ENCODE measurements around the gene TTPAL.
A peak's percentile ranks its signal among the peaks of the same experiment; 100 is the strongest.
"Not testable (repeated sequence)": the region's sequence is repeated elsewhere in the genome, so short reads cannot be mapped to it uniquely, and the experiment has no call there.

The TTPAL gene

GRCh38 chr20:44470327-44470726, 5.3 kb upstream of the TTPAL start:
- H3K27ac Mint-ChIP-seq, result no peak overlapping the region
- H3K27me3 Mint-ChIP-seq (ENCODE audit: low read depth), result peaks cover 3% of the 10 kb centered on the region
- no peaks in the 10 kb centered on the region for H3K36me3 Mint-ChIP-seq (ENCODE audit: low read depth)
- no peak overlapping the region for H3K4me3 Mint-ChIP-seq
- H3K4me1 Mint-ChIP-seq (ENCODE audit: low read depth), result peaks cover 6% of the 10 kb centered on the region
- no peaks in the 10 kb centered on the region for H3K9me3 Mint-ChIP-seq

- no peaks in the 10 kb centered on the region for H3K9me3 Mint-ChIP-seq
- H3K27me3 Mint-ChIP-seq (ENCODE audit: low read depth), result peaks cover 3% of the 10 kb centered on the region
- H3K4me1 Mint-ChIP-seq (ENCODE audit: low read depth), result peaks cover 13% of the 10 kb centered on the region
- no peaks in the 10 kb centered on the region for H3K36me3 Mint-ChIP-seq (ENCODE audit: low read depth)
- H3K4me3 Mint-ChIP-seq, result no peak overlapping the region
- H3K27ac Mint-ChIP-seq, result no peak overlapping the region
Measured at GRCh38 chr20:44471481-44471882, 4.2 kb upstream of the TTPAL start.

DNA sequence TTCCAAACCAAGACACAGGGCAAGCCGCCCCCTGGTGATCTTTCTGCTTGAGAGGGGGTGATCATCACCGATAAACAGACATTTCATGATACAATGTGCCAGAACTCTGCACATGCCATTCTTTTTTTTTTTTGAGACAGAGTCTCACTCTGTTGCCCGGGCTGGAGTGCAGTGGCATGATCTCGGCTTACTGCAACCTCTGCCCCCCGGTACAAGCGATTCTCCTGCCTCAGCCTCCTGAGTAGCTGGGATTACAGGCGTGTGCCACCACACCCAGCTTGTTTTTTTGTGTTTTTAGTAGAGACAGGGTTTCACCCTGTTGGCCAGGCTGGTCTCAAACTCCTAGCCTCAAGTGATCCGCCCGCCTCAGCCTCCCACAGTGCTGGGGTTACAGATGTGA, 3.4 kb upstream of the TTPAL start:
- H3K4me1 Mint-ChIP-seq (ENCODE audit: low read depth), result peaks cover 20% of the 10 kb centered on the region
- not testable (repeated sequence) for H3K27ac Mint-ChIP-seq; H3K27me3 Mint-ChIP-seq (ENCODE audit: low read depth); H3K4me3 Mint-ChIP-seq; H3K36me3 Mint-ChIP-seq (ENCODE audit: low read depth); H3K9me3 Mint-ChIP-seq

DNA sequence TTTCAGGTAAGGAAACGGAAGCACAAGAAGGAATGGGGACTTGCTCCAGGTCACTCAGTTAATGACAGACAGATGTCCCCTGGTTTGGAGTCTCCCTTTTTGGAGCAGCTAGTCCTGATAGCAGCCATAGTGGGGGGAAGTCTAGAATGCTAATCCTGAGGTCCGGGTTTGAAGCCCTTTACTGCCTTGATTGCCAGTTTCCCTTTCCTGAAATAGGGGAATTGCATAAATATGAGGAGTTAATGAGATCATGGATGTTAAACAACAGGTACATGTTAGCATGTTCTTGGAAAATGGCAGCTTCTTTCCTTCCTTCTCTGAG, 341 bp upstream of the TTPAL start:
- H3K27ac Mint-ChIP-seq, result peak overlapping the region; percentile 92
- H3K9me3 Mint-ChIP-seq, result no peaks in the 10 kb centered on the region
- H3K27me3 Mint-ChIP-seq (ENCODE audit: low read depth), result no peaks in the 10 kb centered on the region
- peaks cover 2% of the 10 kb centered on the region for H3K36me3 Mint-ChIP-seq (ENCODE audit: low read depth)
- H3K4me1 Mint-ChIP-seq (ENCODE audit: low read depth), result peaks cover 22% of the 10 kb centered on the region
- peak overlapping the region; percentile 93 for H3K4me3 Mint-ChIP-seq

- H3K9me3 Mint-ChIP-seq, result no peaks in the 10 kb centered on the region
- no peak overlapping the region for H3K27ac Mint-ChIP-seq
- H3K4me1 Mint-ChIP-seq (ENCODE audit: low read depth), result peaks cover 22% of the 10 kb centered on the region
- peak overlapping the region; percentile 29 for H3K4me3 Mint-ChIP-seq
- H3K36me3 Mint-ChIP-seq (ENCODE audit: low read depth), result peaks cover 15% of the 10 kb centered on the region
- H3K27me3 Mint-ChIP-seq (ENCODE audit: low read depth), result no peaks in the 10 kb centered on the region
Measured at GRCh38 chr20:44477151-44477550, 1.5 kb downstream of the TTPAL start.

DNA sequence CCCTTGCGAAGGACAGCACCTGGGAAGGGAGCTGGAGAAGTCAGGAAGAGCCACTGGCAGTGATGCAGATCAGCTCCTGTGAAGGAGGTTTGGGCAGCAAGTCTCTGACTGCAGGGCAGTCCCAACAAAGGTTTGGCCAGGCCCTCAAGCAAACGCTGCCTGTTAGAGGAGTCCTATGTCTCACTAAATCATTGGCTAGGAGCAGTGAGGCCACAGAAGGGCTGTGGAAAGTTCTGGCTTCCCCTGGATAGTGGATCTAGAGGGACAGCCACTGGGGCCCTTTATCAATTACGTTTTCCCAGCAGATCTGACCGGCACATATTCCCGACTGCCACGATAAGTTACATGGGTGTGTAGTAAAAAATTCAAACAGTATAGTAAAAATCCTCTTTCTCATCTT, 2.5 kb downstream of the TTPAL start:
- no peak overlapping the region for H3K27ac Mint-ChIP-seq

DNA sequence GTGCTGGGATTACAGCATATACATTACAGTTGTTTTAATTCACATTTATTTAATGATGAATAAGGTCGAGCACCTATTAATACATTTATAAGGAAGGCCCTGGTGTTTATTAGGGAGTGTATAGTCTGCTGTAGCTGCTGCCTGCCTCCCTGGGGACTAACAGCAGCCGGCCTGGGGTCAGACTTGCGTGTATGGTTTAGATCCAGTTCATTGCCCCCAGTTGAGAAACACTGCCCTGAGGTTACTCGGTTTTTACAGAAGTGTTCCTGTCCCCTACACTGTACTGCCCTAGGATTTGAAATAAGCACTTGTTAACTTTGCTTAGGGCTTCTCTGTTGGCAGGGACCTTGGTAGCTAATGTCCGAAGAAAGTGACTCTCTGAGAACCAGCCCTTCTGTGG, 4.0 kb downstream of the TTPAL start:
- H3K27ac Mint-ChIP-seq, result no peak overlapping the region
- H3K4me1 Mint-ChIP-seq (ENCODE audit: low read depth), result peaks cover 22% of the 10 kb centered on the region
- no peak overlapping the region for H3K4me3 Mint-ChIP-seq
- H3K27me3 Mint-ChIP-seq (ENCODE audit: low read depth), result no peaks in the 10 kb centered on the region
- peaks cover 30% of the 10 kb centered on the region for H3K36me3 Mint-ChIP-seq (ENCODE audit: low read depth)
- no peaks in the 10 kb centered on the region for H3K9me3 Mint-ChIP-seq

More for the DNA sequence above, 2.5 kb downstream of the TTPAL start:
- no peaks in the 10 kb centered on the region for H3K27me3 Mint-ChIP-seq (ENCODE audit: low read depth)
- no peaks in the 10 kb centered on the region for H3K9me3 Mint-ChIP-seq
- no peak overlapping the region for H3K4me3 Mint-ChIP-seq
- peaks cover 22% of the 10 kb centered on the region for H3K4me1 Mint-ChIP-seq (ENCODE audit: low read depth)
- peaks cover 18% of the 10 kb centered on the region for H3K36me3 Mint-ChIP-seq (ENCODE audit: low read depth)

- no peak overlapping the region for H3K27ac Mint-ChIP-seq
- no peaks in the 10 kb centered on the region for H3K27me3 Mint-ChIP-seq (ENCODE audit: low read depth)
- peaks cover 31% of the 10 kb centered on the region for H3K36me3 Mint-ChIP-seq (ENCODE audit: low read depth)
- no peak overlapping the region for H3K4me3 Mint-ChIP-seq
- peaks cover 18% of the 10 kb centered on the region for H3K4me1 Mint-ChIP-seq (ENCODE audit: low read depth)
- no peaks in the 10 kb centered on the region for H3K9me3 Mint-ChIP-seq
Measured at GRCh38 chr20:44480097-44480496, 4.4 kb downstream of the TTPAL start.

DNA sequence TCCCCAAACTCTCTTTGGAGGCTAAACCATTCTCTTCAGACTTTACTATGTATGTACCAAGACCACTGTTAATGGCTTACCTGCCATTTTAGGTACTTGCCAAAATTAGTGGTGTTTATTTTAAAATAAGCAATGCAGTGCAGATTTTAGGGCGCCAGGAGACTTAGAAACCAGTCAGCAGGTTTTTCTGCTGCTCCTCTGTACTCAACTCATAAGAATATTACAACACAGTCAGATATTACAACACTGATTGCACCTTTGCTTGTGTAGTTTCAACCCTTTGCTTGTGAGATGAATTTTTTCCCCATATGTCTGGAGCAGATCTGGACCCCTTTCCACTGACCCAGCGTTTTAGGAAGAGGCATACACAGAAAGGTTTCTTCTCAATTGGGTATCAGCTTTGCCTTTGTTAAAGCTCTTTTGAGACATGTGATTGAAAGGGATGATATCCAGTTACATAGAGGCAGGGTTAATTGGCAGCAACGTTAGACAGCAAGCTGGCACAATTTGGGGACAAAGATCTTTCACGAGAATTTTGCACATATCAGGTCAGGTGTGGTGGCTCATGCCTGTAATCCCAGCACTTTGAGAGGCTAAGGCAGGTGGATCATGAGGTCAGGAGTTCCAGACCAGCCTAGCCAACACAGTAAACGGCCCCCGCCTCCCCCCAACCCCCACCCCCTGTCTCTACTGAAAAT, 6.2 kb downstream of the TTPAL start:
- H3K4me3 Mint-ChIP-seq, result no peak overlapping the region
- H3K27ac Mint-ChIP-seq, result no peak overlapping the region
- no peaks in the 10 kb centered on the region for H3K27me3 Mint-ChIP-seq (ENCODE audit: low read depth)
- peaks cover 39% of the 10 kb centered on the region for H3K36me3 Mint-ChIP-seq (ENCODE audit: low read depth)
- no peaks in the 10 kb centered on the region for H3K9me3 Mint-ChIP-seq
- H3K4me1 Mint-ChIP-seq (ENCODE audit: low read depth), result peaks cover 6% of the 10 kb centered on the region

GRCh38 chr20:44483112-44483511, 7.4 kb downstream of the TTPAL start:
- Mint-ChIP-seq H3K4me1 (ENCODE audit: low read depth) (no peaks in the 10 kb centered on the region), H3K36me3 (ENCODE audit: low read depth) (peaks cover 39% of the 10 kb centered on the region), H3K4me3 (no peak overlapping the region), H3K27me3 (ENCODE audit: low read depth) (no peaks in the 10 kb centered on the region), H3K9me3 (no peaks in the 10 kb centered on the region), H3K27ac (no peak overlapping the region)

GRCh38 chr20:44485078-44485829, 9.6 kb downstream of the TTPAL start:
- H3K9me3 Mint-ChIP-seq, result no peaks in the 10 kb centered on the region
- H3K4me3 Mint-ChIP-seq, result no peak overlapping the region
- H3K27me3 Mint-ChIP-seq (ENCODE audit: low read depth), result no peaks in the 10 kb centered on the region
- H3K4me1 Mint-ChIP-seq (ENCODE audit: low read depth), result peaks cover 7% of the 10 kb centered on the region
- H3K27ac Mint-ChIP-seq, result no peak overlapping the region
- peaks cover 49% of the 10 kb centered on the region for H3K36me3 Mint-ChIP-seq (ENCODE audit: low read depth)

GRCh38 chr20:44485830-44486198, 10.1 kb downstream of the TTPAL start:
- Mint-ChIP-seq H3K4me3 (no peak overlapping the region), H3K4me1 (ENCODE audit: low read depth) (peaks cover 9% of the 10 kb centered on the region), H3K36me3 (ENCODE audit: low read depth) (peaks cover 49% of the 10 kb centered on the region), H3K27me3 (ENCODE audit: low read depth) (no peaks in the 10 kb centered on the region), H3K27ac (no peak overlapping the region), H3K9me3 (no peaks in the 10 kb centered on the region)

GRCh38 chr20:44488551-44488950, 12.9 kb downstream of the TTPAL start:
- Mint-ChIP-seq H3K36me3 (ENCODE audit: low read depth) (peaks cover 50% of the 10 kb centered on the region), H3K27me3 (ENCODE audit: low read depth) (no peaks in the 10 kb centered on the region), H3K27ac (peak overlapping the region; percentile 28), H3K9me3 (no peaks in the 10 kb centered on the region), H3K4me3 (no peak overlapping the region), H3K4me1 (ENCODE audit: low read depth) (peaks cover 15% of the 10 kb centered on the region)

DNA sequence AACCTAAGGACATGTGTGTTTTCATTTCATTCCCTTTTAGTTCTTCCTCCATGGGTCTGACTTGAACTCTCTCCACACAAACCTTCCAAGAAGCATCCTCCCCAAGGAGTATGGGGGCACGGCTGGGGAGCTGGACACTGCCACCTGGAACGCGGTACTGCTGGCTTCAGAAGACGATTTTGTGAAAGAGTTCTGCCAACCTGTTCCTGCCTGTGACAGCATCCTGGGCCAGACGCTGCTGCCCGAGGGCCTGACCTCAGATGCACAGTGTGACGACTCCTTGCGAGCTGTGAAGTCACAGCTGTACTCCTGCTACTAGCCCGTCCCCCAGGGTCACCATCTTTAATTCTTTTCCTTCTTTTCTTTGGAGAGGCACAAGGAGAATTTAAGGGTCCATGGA, 13.5 kb downstream of the TTPAL start:
- Mint-ChIP-seq H3K9me3 (no peaks in the 10 kb centered on the region), H3K4me3 (no peak overlapping the region), H3K36me3 (ENCODE audit: low read depth) (peaks cover 48% of the 10 kb centered on the region), H3K27ac (no peak overlapping the region), H3K4me1 (ENCODE audit: low read depth) (peaks cover 15% of the 10 kb centered on the region), H3K27me3 (ENCODE audit: low read depth) (no peaks in the 10 kb centered on the region)

DNA sequence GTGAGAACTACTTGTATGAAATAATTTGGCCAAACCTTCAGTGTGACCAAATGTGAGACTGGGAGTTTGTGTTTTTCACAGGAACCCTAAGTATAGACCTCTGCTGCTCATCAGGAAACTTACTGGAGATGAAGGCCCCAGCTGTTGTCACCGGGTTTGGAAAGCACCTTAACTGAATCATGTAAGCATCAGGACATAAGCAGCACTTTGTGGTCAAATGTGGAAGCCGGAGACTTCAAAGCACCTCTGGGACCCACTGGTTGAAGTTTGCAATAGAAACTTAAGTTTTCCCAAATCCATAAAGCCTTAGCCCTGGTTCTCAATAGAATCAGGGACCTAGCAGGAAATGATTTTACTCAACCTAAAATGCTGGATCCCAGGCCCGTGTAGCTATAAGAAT, 14.3 kb downstream of the TTPAL start:
- H3K36me3 Mint-ChIP-seq (ENCODE audit: low read depth), result peaks cover 49% of the 10 kb centered on the region
- H3K27ac Mint-ChIP-seq, result peak overlapping the region; percentile 43
- H3K9me3 Mint-ChIP-seq, result no peaks in the 10 kb centered on the region
- no peak overlapping the region for H3K4me3 Mint-ChIP-seq
- no peaks in the 10 kb centered on the region for H3K27me3 Mint-ChIP-seq (ENCODE audit: low read depth)
- H3K4me1 Mint-ChIP-seq (ENCODE audit: low read depth), result peaks cover 15% of the 10 kb centered on the region

Data from T-helper 1 cell treated with Interleukin-12 subunit alpha and Interleukin-12 subunit beta and Interleukin-4 antibody, amounts not matched to agents 30 μg/mL and 1 μg/mL, for 36 hours (primary cell).